ENCODE results near the gene DIP2A. TPM values are rescaled to one million over a fixed set of nuclear protein-coding genes. Genes with fewer than 3 reads are reported as not detected.
"Not testable (repeated sequence)": the region's sequence is repeated elsewhere in the genome, so short reads cannot be mapped to it uniquely, and the experiment has no call there.

The DIP2A gene
- total RNA-seq, 1 donor from 2014 or later, result 46.7 TPM

DNA sequence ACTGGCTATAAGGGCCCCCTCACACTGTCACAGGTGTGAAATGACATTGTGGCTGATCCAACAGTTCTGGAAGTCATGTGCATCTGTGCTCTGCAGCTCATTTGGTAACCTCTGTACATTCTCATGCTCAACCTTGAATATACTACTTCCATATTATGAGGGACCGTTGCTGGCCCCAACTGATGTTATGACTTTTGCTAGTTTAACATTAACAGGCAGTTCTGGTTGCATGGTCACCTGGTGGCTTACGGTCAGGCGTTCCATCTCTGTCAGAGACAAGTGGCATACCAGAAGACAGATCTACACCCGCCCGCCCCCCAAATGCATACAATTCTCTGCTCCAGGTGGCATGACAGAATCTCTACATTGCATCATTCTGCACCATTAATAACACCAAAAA lies 6.0 kb upstream of the DIP2A start:
- DNase-seq (ENCODE audit: low read depth), result peak; percentile 14

DNA sequence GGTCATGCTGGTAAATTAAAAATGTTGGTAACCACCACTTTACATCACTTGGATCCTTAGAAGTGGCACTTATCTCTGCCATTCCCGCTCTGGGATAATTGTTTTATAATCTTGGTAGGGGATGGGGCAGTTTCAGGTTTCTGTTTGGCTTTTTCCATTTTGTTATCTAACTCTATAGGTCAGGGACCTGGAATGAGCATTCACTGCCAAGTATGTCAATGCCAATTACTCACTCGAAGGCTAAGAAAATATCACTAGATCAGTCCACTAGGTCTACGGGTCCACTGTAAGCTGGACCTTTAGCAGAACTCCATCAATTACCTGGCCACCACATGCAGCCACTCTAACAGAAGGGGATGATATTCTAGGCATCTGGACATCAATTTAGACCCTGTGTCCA lies 4.5 kb upstream of the DIP2A start:
- no peak for DNase-seq (ENCODE audit: low read depth)

DNA sequence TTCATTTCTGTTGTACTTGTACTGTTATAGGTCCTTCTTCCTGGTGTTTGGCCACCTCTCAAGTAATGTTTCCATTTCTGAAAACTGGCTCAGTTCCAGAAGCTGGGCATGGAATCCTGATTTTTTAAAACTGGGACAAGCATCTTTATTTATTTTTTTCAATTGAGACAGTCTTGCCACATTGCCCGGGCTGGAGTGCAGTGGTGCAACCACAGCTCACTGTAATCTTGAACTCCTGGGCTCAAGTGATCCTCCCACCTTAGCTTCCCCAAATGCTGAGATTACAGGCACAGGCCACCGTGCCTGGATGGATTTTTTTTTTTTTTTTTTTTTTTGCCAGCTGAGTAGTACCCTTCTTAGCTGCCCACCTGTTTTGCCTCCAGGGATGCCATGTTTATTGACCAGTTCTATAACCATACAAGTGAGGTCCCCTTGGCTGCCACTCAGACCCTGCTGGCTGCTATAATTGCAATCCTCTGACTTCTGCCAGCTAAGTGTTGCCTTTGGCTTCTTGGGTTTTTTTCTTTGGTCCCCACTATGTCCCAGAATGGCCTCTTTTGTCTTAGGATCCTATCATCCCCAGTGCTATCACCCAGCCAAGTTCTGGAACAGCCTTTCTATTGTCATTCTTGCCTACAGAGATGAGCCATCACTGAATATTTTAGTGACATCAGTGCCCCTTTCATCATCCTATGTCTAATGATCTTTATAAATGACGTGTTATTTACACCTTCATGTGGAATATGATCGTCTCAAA lies 3.9 kb upstream of the DIP2A start:
- DNase-seq (ENCODE audit: low read depth), result no peak

DNA sequence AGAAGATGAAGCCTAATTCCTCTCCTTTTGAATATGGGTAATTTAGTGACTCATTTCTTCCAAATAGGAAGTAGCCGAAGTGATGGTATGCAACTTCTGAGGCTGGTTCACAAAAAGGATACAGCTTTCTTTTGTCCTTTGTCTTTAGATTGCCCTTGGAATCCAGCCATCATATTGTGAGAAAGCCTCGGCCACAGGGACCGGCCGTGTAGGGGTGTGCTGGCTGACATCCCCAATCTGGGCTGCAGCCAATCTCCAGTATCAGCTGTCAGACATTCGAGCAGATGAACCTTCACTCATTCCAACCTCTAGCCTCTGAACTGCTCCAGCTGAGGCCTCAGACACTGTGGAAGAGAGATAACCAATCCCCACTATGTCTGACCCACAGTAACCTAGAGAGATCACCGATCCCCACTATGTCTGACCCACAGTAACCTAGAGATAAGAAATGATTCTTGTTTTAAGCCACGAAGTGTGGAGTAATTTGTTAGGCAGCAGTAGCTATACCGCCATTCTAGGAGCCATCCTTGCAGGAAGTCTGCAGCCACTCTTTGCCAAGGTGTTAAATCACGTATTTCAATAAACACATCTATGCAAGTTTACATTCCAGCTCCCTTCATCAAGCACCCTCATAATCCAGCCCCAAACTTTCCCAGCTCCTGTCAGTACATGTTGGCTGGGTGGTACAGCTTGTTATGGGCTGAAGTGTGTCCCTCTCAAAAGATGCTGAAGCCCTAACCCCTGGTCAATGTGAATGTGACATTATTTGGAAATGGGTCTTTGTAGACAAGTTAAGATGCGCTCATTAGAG lies 2.9 kb upstream of the DIP2A start:
- no peak for DNase-seq (ENCODE audit: low read depth)

DNA sequence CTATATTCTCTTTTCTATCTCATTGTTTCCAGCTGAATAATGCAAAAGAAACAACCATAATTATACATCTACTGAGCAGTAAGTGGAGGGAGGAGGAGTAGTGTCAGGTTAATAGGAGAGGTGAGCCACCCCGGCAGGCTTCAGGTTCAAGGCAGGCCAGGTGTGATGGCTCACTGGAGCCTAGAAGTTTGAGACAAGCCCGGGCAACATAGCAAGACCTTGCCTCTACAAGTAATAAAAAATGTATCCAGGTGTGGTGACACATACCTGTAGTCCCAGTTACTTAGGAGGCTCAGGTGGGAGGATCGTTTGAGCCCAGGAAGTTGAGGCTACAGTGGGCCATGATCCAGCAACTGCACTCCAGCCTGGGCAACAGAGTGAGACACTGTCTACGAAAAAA lies 1.9 kb upstream of the DIP2A start:
- DNase-seq (ENCODE audit: low read depth), result no peak

DNA sequence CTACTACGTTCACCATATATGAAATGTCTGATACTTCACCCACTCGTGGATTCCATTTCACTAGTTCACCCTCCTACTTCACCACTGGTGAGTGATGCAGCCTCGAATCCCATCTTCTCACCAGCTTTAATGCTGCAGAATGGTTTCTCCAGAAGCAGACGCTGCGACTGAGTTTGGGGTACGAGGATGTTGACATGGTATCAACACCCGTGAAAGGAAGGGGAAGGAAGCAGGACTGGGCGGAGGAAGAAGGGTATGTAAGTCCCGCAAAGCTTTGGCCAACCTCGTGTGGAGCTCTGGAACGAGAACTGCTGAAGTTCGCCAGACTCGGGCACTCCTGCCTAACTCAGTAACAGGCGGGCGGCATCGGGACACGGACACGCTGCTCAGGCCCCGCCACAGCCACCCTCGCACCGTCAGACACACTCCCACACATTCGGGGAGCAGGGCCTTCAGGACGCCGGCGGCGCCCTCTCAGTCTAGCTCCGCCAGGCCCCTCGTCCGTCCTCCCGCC lies 833 bp upstream of the DIP2A start:
- peak; percentile 23 for DNase-seq (ENCODE audit: low read depth)

DNA sequence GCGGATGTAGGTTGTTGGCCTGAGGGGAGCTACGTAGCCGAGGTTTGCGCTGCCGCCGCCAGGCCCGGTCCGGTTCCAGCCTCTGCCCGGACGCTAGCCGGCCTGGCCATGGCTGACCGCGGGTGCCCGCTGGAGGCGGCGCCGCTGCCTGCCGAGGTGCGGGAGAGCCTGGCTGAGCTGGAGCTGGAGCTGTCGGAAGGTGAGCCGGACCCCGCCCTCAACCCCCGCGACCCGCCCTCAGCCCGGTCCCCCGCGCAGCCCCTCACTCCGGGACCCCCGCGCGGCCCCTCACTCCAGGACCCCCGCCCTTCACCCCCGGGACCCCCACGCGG lies 299 bp downstream of the DIP2A start:
- no peak for DNase-seq (ENCODE audit: low read depth)

DNA sequence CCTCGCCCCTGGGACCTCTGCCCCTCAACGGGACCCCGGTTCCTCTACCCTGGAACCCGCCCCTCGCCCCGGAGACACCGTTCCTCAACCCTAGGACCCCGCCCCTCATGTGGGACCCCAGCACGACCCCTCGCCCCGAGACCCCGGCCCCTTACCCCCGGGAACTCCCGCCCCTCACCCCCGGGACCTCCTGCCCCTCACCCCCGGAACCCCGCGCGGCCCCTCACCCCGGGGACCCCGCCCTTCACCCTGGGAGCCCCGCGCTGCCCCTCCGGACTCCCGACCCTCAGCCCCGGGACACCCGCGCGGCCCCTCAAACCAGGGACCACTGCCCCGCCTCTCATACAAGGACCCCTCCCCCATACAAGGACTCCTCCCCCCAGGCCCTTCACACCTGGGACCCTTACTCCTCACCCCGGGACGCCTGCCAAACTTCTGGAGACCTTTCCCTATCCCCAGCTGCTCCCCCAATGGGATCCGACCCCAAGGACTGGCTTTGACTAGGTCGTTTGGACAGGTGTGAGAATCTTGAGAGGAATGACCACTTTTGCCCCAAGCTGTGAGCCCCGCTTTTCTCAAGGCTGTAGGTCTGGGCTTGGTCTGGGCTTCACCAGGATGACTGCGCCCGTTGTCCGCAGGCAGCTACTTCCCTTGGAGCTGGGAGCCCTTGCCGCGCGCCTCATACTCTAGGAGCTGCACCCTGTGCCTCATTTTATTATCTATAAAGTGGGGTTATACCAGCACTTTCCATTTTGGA lies 843 bp downstream of the DIP2A start:
- peak; percentile 15 for DNase-seq (ENCODE audit: low read depth)

DNA sequence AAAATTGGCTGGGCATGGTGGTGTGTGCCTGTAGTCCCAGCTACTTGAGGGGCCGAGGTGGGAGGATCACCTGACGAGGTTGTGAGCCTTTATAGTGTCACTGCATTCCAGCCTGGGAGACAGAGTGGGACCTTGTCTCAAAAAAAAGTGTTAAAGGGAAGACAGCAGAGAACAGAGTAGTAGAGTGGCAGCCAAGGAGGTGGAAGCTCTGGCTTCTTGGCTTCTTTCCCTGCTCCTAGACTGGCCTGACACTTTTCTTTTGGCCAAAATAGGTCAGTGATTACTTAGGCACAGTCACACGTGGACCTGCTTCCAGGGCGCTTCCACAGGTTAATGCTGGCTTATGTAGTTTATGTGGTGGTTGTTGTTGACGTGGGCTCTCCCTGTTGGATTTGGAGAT lies 3.2 kb downstream of the DIP2A start:
- DNase-seq (ENCODE audit: low read depth), result no peak

DNA sequence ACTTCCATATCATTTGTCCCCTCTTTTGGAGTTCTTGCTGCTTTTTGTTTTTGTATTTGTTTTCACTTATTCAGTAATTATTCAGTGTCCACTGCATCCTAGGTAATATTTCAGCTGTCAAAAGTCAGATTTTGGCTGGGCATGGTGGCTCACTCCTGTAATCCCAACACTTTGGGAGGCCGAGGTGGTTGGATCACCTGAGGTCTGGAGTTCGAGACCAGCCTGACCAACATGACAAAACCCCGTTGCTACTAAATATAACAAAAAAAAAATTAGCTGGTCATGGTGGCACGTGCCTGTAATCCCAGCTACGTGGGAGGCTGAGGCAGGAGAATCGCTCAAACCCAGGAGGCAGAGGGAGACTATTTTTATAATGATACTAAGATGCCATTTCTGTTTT lies 6.5 kb downstream of the DIP2A start:
- DNase-seq (ENCODE audit: low read depth), result not testable (repeated sequence)

DNA sequence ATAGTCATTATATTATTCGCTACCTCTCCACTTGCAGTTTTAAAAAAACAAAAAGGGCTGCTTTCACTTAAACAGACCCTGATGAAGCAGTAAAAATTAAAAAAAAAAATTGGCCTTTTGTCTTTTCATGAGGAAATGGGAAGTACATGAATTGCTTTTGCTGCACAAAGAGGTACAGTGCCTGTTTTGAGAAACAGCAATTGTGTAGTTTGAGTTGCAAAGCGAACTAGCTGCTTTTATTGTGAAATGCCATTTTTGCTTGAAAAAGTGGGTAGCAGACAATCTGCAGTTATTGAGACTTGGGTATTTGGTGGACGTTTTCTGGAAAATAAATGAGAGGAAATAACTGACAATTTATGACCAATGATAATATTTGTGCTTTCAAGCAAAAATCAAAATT lies 7.0 kb downstream of the DIP2A start:
- DNase-seq (ENCODE audit: low read depth), result no peak

DNA sequence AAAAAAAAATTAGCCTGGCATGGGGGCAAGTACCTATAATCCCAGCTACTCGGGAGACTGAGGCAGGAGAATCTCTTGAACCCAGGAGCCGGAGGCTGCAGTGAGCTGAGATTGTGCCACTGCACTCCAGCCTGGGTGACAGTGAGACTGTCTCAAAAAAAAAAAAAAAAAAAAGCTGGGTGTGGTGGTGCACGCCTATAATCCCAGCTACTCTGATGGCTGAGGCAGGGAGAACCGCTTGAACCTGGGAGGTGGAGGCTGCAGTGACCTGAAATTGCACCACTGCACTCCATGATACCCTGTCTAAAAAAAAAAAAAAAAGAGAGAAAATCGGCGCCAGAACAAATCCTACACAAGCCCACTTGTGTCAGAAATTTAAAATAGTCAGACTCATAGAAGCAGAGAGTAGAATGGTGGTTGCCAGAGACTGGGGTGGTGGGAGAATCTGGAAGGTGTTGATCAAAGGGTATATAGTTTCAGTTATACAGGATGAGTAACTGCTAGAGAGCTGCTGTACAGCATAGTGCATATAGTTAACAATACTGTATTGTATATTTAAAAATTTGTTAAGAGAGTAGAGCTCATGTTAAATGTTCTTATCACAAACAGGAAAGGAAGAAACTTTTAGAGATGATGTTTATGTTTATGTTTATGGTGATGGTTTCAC lies 9.6 kb downstream of the DIP2A start:
- no peak for DNase-seq (ENCODE audit: low read depth)

DNA sequence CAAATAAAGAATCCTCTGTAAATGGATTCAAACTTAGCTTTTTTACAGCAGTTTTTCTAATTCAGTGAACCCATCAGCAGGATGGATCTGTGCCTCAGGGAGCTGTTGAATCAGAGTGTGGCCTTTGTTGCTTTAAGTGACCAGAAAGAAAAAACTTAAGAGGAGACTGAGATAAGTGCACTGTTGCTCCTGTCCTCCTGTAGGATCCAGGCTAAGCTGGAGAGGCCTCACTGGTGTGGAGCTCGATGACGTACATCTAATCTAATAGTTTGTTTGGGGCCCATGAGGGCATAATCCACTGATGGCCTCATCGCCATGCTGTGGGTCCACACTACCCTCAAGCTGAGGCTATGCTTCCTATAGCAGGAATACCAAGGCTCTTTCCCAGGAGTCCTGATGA lies 10.6 kb downstream of the DIP2A start:
- no peak for DNase-seq (ENCODE audit: low read depth)

DNA sequence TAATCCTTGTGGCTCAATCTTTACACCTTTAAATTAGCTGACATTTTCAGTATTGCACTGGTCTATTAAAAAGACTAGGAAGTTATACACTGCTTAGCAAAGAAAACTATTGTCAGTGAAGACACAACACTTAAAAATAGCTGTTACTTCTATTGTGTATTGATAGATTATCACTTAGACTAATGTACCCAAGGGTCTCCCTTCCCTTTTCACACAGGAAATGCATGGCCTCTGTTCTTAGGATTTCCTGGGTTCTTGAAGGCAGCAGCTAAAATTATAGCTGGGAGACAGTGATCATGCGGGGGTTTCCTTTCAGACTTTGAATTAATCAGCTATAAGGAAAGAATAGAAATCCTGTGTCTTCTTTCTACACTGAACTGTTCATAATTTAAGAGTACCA lies 12.8 kb downstream of the DIP2A start:
- no peak for DNase-seq (ENCODE audit: low read depth)

DNA sequence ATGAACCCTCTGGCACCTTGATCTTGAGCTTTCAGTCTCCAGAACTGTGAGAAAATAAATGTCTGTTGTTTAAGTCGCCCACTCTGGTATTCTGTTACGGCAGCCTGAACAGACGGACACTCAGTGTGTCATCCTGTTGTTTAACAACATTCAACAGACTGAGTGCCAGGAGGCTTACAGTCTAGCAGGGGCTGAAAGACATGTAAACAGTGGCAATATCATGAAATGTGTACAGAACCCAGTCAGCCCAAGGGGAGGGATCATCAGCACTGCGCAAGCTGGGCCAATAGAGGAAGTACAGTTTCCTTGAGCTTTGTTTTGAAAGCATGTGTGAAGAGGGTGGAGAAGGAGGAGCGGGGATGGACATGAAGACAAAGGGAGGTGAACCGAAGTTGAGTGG lies 13.6 kb downstream of the DIP2A start:
- no peak for DNase-seq (ENCODE audit: low read depth)

DNA sequence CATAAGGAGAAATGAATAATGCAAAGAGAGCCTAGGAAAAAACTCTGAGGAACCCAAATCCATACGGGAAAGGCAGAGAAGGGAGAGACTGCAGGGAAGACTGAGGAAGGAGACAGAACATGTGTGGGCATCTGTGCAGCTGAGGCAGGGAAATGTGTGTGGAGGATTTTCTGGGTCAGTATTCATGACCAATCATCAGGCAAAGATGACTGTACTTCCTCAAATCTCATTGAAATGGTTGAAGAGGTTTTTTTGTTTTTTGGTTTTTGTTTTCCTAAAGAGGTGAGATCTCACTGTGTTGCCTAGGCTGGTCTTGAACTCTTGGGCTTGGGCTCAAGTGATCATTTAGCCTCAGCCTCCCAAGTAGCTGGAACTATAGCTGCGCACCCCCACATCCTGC lies 15.7 kb downstream of the DIP2A start:
- no peak for DNase-seq (ENCODE audit: low read depth)

DNA sequence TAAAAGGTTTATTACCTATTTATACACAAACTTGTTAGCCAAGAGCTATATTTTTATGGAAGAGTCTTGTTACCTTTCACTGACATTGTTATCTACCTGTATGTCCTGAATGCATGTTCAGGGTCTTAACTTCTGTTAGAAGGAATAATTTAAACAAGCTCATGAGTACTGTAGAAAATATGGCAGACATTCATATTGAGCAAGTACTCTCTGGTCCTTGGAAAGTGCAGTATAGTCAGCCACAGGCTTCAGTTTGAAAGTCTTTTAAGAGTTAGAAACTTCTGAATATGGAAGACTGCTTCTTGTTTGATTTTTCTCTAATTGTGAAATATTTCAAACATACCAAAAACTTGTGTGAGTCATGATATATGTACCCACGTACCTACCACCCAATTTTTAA lies 16.6 kb downstream of the DIP2A start:
- DNase-seq (ENCODE audit: low read depth), result no peak

DNA sequence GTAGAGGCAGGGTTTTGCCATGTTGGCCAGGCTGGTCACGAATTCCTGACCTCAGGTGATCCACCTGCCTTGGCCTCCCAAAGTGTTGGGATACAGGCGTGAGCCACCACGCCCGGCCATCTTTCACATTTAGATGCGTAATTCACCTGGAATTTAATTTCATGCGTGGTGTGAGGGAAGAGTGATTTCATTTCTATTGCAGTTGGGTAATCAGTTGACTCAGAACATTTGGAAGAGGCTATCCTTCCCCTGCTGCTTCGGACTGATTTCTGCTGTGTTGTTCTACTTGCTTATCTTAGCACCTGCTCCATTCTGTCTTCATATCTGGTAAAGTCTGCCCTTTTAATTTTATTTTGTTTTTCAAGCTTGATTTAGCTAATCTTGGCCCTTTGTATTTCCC lies 19.1 kb downstream of the DIP2A start:
- DNase-seq (ENCODE audit: low read depth), result peak; percentile 7

DNA sequence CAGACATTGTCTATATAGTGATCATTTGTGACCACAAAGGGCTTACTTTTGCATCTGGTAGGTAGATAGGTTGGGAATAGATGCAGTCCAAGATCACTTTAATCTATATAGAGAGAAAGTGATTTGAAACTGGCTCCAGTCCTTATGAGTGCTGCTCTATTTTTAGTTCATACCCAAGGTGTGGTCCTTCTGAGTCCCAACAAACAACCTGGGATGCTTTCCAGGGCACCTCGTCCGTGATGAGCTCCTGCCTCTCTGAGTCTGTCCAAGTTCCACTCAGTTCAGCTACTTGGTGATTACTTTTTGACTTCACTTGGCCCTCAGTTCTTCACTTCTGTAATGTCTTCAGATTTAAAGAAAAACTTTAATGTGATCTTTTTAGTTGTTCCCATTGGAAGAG lies 20.2 kb downstream of the DIP2A start:
- no peak for DNase-seq (ENCODE audit: low read depth)

DNA sequence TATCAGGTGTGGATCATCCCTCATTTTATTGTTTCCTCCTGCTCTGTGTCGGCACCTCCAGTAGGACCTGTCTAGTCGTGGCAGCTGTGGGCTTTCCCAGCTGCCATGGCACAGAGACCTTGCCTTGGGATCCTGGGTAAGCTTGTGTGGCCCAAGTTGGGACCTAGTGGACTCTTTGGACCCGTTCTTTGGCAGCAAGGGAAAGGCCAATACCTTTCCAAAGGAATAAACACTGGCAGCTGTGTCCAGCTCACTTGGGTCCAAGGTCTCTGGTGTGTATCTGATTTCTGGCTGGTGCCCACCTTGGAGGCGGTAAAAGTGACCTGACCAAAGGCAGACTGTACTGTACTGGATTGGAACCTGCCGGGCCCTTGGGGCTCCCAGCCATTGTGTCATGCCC lies 21.8 kb downstream of the DIP2A start:
- no peak for DNase-seq (ENCODE audit: low read depth)

DNA sequence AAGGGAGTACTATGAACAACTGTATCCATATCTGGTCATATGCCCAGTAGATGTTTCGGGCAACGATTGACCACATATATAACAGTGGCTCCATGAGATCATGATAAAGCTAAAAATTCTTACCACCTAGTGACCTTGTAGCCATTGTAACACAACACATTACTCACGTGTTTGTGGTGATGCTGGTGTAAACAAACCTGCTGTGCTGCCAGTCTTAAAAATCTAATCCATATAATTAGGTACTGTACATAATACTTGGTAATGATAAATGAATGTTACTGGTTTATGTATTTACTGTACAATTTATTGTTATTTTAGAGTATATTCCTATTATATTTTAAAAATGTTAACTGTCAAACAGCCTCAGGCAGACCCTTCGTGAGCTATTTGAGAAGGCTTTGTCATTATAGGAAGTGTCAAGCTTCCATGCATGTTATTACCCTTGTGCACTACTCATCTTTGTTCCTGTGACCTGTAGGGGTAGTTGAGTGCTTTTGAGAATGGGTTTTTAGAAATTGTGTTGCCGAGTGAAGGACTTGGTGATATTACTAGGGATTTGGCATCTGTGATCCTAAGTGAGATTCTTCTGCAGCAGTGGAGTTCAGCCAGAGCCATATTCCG lies 23.6 kb downstream of the DIP2A start:
- DNase-seq (ENCODE audit: low read depth), result no peak

DNA sequence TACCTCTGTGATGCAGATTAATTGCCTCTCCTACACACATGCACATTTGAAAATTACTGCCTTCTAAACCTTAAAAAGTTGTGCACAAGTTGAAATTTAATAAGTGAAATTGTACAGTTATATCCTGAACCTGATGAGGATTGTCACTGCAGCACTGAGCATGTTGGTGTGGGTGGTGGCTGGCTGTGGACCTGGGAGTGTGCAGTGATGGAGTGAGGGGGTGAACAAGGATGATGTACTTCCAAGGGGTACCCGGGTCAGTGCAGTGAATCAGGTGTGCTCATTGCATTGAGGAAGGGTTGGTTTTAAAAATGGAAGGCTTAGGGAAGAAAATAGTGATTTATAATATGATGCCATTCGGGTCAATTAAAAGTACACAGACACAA lies 24.1 kb downstream of the DIP2A start:
- DNase-seq (ENCODE audit: low read depth), result no peak

Data from renal cortical epithelial cell (primary cell).